ENCODE data around the gene HSPB9. TPM values are rescaled to one million over a fixed set of nuclear protein-coding genes. Genes with fewer than 3 reads are reported as not detected.

Gene HSPB9
- total and polyA plus RNA-seq, 9 of the 15 experiments (the other 6 are each of a cell fraction or from before 2014, with no cell fraction given), result 0.04 to 0.16 (median 0.08) TPM; not detected in 3

- TF ChIP-seq MGA (IDR thresholded peaks at IDR 0.05) (no peak), NFIC (IDR thresholded peaks at IDR 0.05) (no peak), MIER1 (IDR thresholded peaks at IDR 0.05; ENCODE audit: low read depth) (no peak), ATF3 (IDR thresholded peaks at IDR 0.05) (no peak), ATF3 (CRISPR knock-in tag; conservative IDR thresholded peaks at IDR 0.05) (no peak), BRF1 (IDR thresholded peaks at IDR 0.05; ENCODE audit: borderline replicate concordance, extremely low read depth, insufficient read length) (no peak), EGR1 (conservative IDR thresholded peaks at IDR 0.05) (0 out of 2 replicates have a peak, but pooled peaks have one; percentile 8), CEBPG (CRISPR knock-in tag; IDR thresholded peaks at IDR 0.05) (no peak), CEBPG (tag; conservative IDR thresholded peaks at IDR 0.05 in 1 of 2, IDR thresholded peaks at IDR 0.05 in 1 of 2) (no peak), ZFP30 (CRISPR knock-in tag; IDR thresholded peaks at IDR 0.05; ENCODE audit: borderline replicate concordance) (no peak), ELF2 (CRISPR knock-in tag; IDR thresholded peaks at IDR 0.05) (no peak), RCOR1 (IDR thresholded peaks at IDR 0.05; ENCODE audit: borderline replicate concordance in 1 of 2, low read depth in 2 of 2, low read length in 2 of 2) (no peak)
Measured at GRCh38 chr17:42107597-42108576, 14.7 kb upstream of the HSPB9 start (continued).
